BJ (cell line): ENCODE data around the gene YPEL3. TPM values are rescaled to one million over a fixed set of nuclear protein-coding genes. Genes with fewer than 3 reads are reported as not detected.

Source experiments
- CTCF ChIA-PET: fragments of 350-600 bp; formaldehyde crosslinking; extraction: SDS; loops from one replicate; lab custom pipeline; 2021; ENCODE audit warnings: antibody characterized with exemption, inconsistent platforms; lab: Yijun Ruan, JAX
- POLR2A ChIA-PET: fragments of 300-600 bp; sonication (Branson Sonifier 250); formaldehyde crosslinking; extraction: SDS; loops from one replicate; lab custom pipeline; 2021; ENCODE audit warnings: antibody characterized with exemption; lab: Charles Lee
- DNase-seq: peaks from one replicate; pipeline ENCODE4 v3.0.0-alpha.2; 2011; ENCODE audit warnings: low read depth
- H3K27me3 ChIP-seq: 2 replicates; pipeline ENCODE4 v1.6.0; 2011; ENCODE audit warnings: low read length; ENCODE audit not compliant: control insufficient read depth, insufficient read depth
- H3K36me3 ChIP-seq: 2 replicates; pipeline ENCODE4 v1.5.1; 2011; ENCODE audit warnings: low read length; ENCODE audit not compliant: control insufficient read depth, insufficient read depth
- H3K4me3 ChIP-seq: 2 replicates; pipeline ENCODE4 v1.5.1; 2011; ENCODE audit warnings: low read depth, mild to moderate bottlenecking, control low read depth, low read length
- CTCF ChIP-seq: IDR thresholded peaks from 2 replicates; pipeline ENCODE4 v1.5.1; 2011; ENCODE audit warnings: low read depth, mild to moderate bottlenecking, control low read depth, inconsistent platforms, low read length, moderate library complexity; ENCODE audit not compliant: insufficient read depth
- polyA plus RNA-seq: library from polyadenylated mRNA; depleted of rRNA; stranded (reverse); fragments of >200 nt; gene quantifications from 2 replicates; pipeline ENCODE4 v1.2.3, GENCODE V29; 2011

Gene YPEL3
- polyA plus RNA-seq, 1 experiment = 49.1 TPM

DNA sequence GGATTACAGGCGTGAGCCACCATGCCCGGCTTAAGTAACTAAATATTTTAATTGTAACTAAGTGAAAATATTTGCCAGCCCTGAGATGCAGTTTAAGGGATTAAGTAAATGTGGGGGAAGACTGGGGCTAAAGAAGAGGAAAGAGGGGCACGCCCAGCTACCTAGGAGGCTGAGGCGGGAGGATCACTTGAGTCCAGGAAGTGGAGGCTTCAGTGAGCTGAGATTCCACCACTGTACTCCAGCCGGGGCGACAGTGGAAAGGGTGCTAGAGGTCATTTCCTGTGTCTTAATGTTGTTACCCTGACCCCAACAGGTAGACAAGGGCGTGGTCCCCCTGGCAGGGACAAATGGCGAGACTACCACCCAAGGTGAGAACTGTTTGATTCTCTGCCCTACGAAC is 27.7 kb downstream of the YPEL3 start:
- DNase-seq = no peak
- Histone ChIP-seq H3K27me3 (no peaks in the 10 kb centered on the region), H3K36me3 (peaks cover 42% of the 10 kb centered on the region), H3K4me3 (peak overlapping the region; percentile 24; the same call in 1 of the 2 replicates)
- ChIA-PET CTCF (interaction anchor here (2.9 kb wide), 1 partner anchor 23 kb away, joined by 14 read pairs; the partner anchor contains the start of gene TBX6), POLR2A (no interaction called here)
- no peak for TF ChIP-seq CTCF

GRCh38 chr16:30067584-30067916 is 28.5 kb downstream of the YPEL3 start:
- Histone ChIP-seq H3K4me3 (peak overlapping the region; percentile 99), H3K36me3 (peaks cover 42% of the 10 kb centered on the region), H3K27me3 (no peaks in the 10 kb centered on the region)
- CTCF ChIA-PET = interaction anchor here (1.2 kb wide), 1 partner anchor 9 kb away, joined by 3 read pairs; no protein-coding TSS in a partner anchor
- no peak for DNase-seq
- TF ChIP-seq CTCF = no peak
- POLR2A ChIA-PET = no interaction called here

DNA sequence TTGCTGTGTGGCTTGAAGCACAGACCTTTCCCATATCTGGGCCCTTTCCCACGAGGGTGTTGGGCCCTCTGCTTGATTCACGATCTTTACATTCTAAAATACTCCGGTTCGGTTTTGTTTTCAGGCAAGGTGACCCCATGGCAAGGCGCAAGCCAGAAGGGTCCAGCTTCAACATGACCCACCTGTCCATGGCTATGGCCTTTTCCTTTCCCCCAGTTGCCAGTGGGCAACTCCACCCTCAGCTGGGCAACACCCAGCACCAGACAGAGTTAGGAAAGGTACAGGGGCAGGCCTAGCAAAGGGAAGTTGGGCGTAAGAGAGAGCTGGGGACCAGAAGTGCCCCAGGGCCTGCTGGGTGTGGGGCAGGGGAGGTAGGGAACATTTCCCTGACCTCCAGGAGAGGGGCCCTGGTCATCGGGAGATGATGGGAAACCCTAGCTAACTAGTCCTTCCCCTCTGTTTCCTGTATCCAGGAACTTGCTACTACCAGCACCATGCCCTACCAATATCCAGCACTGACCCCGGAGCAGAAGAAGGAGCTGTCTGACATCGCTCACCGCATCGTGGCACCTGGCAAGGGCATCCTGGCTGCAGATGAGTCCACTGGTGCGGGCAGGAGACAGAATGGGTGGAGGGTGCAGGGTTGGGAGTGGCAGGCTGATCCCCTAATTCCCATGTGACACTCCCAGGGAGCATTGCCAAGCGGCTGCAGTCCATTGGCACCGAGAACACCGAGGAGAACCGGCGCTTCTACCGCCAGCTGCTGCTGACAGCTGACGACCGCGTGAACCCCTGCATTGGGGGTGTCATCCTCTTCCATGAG is 29.0 kb downstream of the YPEL3 start:
- H3K36me3 ChIP-seq = peaks cover 40% of the 10 kb centered on the region
- peak overlapping the region; percentile 99 for H3K4me3 ChIP-seq
- no peaks in the 10 kb centered on the region for H3K27me3 ChIP-seq
- ChIA-PET CTCF (interaction anchor here (1.0 to 2.0 kb wide), 5 partner anchors 10 to 46 kb away, joined by 3 to 10 read pairs (median 4); partner anchors contain the start of gene TBX6), POLR2A (interaction anchor here (0.7 kb wide), 1 partner anchor 10 kb away, joined by 3 read pairs; no protein-coding TSS in a partner anchor)
- DNase-seq = no peak
- no peak for TF ChIP-seq CTCF

GRCh38 chr16:30065943-30066760 is 29.9 kb downstream of the YPEL3 start:
- Histone ChIP-seq H3K4me3 (peak overlapping the region; percentile 99), H3K27me3 (no peaks in the 10 kb centered on the region), H3K36me3 (peaks cover 35% of the 10 kb centered on the region)
- POLR2A ChIA-PET = interaction anchor here (0.6 to 1.3 kb wide), 7 partner anchors 9 to 249 kb away, joined by 3 to 33 read pairs (median 4); partner anchors contain the start of gene TBX6
- DNase-seq = no peak
- TF ChIP-seq CTCF = no peak
- CTCF ChIA-PET = interaction anchor here (1.0 to 2.0 kb wide), 6 partner anchors 9 to 254 kb away, joined by 3 to 10 read pairs (median 4); partner anchors contain the start of genes PRRT2 and TBX6
